Endothelial cell of umbilical vein (primary cell): ENCODE results near the gene MAN1A1.

Experiments used
- EZH2 ChIP-seq: IDR thresholded peaks from 2 replicates; pipeline ENCODE4 v1.6.1; 2012; ENCODE audit warnings: borderline replicate concordance, low read depth, mild to moderate bottlenecking, moderate library complexity, low read length, inconsistent platforms; ENCODE audit not compliant: severe bottlenecking
- FOS ChIP-seq: IDR thresholded peaks from 2 replicates; pipeline ENCODE4 v1.6.1; 2011; ENCODE audit warnings: mild to moderate bottlenecking, low read length, moderate library complexity, borderline replicate concordance; ENCODE audit not compliant: insufficient read depth
- MYC ChIP-seq: IDR thresholded peaks from one replicate; pipeline ENCODE4 v1.6.1; 2011; ENCODE audit warnings: mild to moderate bottlenecking, low read depth, low read length
- POLR2A ChIP-seq: IDR thresholded peaks from 2 replicates; pipeline ENCODE4 v1.6.1; 2012; ENCODE audit warnings: low read depth, mild to moderate bottlenecking, control low read depth, low read length
- POLR2AphosphoS5 ChIP-seq: IDR thresholded peaks from 2 replicates; pipeline ENCODE4 v1.6.1; 2012; ENCODE audit warnings: low read depth, mild to moderate bottlenecking, control low read depth, low read length, moderate library complexity; ENCODE audit not compliant: insufficient read depth
- TF ChIP-seq, protein P1 (sequence below), 2 donors: IDR thresholded peaks; 1 replicate in 1 of 2; 2 replicates in 1 of 2; pipeline ENCODE4 v1.5.1; 2011; ENCODE audit warnings: low read length in 2 of 2, mild to moderate bottlenecking in 2 of 2, moderate library complexity in 2 of 2, control low read depth in 1 of 2, inconsistent platforms in 1 of 2, low read depth in 1 of 2; ENCODE audit not compliant: insufficient read depth in 1 of 2; ENCODE audit errors: extremely low read depth in 1 of 2
- TF ChIP-seq, protein P2 (sequence below): IDR thresholded peaks from 2 replicates; pipeline ENCODE4 v1.6.1; 2011; ENCODE audit not compliant: insufficient read depth, insufficient read length

DNA sequence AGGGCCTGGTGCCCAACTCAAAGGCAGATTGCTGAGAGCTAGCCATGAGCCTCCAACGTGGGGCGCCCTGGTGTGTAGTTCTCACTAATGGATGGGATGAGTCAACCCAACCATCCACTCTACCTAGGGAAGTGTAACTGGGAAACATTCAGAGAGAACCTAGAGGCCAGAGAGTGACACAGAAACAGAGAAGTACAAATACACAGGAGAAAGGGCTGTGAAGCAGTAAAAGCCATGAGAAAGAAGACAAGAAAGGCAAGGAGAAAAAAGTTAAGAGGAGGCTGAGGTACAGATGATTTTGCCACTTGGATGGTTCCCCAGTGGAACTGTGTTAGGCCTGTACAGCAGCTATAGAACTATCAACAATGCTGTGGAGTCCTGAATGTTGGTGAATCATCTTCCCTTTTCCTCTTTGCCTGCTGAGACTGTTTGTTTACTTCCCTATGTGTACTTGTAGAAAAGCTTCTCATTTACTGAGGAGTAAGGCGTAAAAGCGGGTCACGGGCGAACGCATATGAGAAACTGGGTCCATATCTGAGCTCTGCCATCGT, 39.0 kb downstream of the MAN1A1 start:
- TF ChIP-seq, protein P1, sequence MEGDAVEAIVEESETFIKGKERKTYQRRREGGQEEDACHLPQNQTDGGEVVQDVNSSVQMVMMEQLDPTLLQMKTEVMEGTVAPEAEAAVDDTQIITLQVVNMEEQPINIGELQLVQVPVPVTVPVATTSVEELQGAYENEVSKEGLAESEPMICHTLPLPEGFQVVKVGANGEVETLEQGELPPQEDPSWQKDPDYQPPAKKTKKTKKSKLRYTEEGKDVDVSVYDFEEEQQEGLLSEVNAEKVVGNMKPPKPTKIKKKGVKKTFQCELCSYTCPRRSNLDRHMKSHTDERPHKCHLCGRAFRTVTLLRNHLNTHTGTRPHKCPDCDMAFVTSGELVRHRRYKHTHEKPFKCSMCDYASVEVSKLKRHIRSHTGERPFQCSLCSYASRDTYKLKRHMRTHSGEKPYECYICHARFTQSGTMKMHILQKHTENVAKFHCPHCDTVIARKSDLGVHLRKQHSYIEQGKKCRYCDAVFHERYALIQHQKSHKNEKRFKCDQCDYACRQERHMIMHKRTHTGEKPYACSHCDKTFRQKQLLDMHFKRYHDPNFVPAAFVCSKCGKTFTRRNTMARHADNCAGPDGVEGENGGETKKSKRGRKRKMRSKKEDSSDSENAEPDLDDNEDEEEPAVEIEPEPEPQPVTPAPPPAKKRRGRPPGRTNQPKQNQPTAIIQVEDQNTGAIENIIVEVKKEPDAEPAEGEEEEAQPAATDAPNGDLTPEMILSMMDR (IDR thresholded peaks at IDR 0.05; ENCODE audit: extremely low read depth in 1 of 2, insufficient read depth in 1 of 2, low read depth in 1 of 2, low read length in 2 of 2) = no peak
- TF ChIP-seq POLR2AphosphoS5 (no peak), MYC (no peak), POLR2A (no peak), FOS (peak; percentile 63), EZH2 (no peak)
- TF ChIP-seq, protein P2, sequence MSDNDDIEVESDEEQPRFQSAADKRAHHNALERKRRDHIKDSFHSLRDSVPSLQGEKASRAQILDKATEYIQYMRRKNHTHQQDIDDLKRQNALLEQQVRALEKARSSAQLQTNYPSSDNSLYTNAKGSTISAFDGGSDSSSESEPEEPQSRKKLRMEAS = no peak
